ENCODE data around the gene FLRT2. TPM values are rescaled to one million over a fixed set of nuclear protein-coding genes. Genes with fewer than 3 reads are reported as not detected.

The FLRT2 gene
- total and polyA plus RNA-seq, 2 of the 4 experiments (the other 2 are of a cell fraction) = 10.2 to 13.1 TPM

- WGBS, 2 experiments (ENCODE audit: extremely low coverage in 2 of 2, insufficient read length in 1 of 2) = no CpG with 5 or more reads among the region's 1 CpG
- intact Hi-C loops (cut with micrococcal nuclease) = no loop called here
- H2BK5ac ChIP-seq (ENCODE audit: low read depth, low read length, poor library complexity, severe bottlenecking) = no peak overlapping the region
- no peak for DNase-seq
- H2BK20ac ChIP-seq (ENCODE audit: low read depth, low read length) = no peak overlapping the region
- no peaks in the 10 kb centered on the region for H3K27me3 ChIP-seq (ENCODE audit: control insufficient read depth, insufficient read depth, low read length)
- H4K5ac ChIP-seq (ENCODE audit: low read depth, low read length) = no peak overlapping the region
- no peak overlapping the region for H3K4ac ChIP-seq (ENCODE audit: low read depth, low read length)
- no peak overlapping the region for H2BK120ac ChIP-seq (ENCODE audit: low read depth, low read length)
- H2AFZ ChIP-seq (replicated peaks; ENCODE audit: low read length, poor library complexity) = no peak overlapping the region
- no peaks in the 10 kb centered on the region for H3K36me3 ChIP-seq (ENCODE audit: control insufficient read depth, insufficient read depth, low read length)
- H3K9ac ChIP-seq (ENCODE audit: low read depth, low read length) = no peak overlapping the region
- no peak overlapping the region for H3K27ac ChIP-seq (ENCODE audit: insufficient read depth, low read length)
- no peak overlapping the region for H2BK15ac ChIP-seq (ENCODE audit: low read depth, low read length)
- H3K23ac ChIP-seq (ENCODE audit: low read depth, low read length) = no peak overlapping the region
- H3K9me3 ChIP-seq (ENCODE audit: control insufficient read depth, insufficient read depth, low read length) = no peaks in the 10 kb centered on the region
- dilution Hi-C loops (cut with HindIII; ENCODE audit: low sequenced_read_pairs, unreplicated experiment) = no loop called here
- ATAC-seq (ENCODE audit: low read depth) = no peak
- no peak overlapping the region for H3K14ac ChIP-seq (replicated peaks; ENCODE audit: low read depth, low read length)
- H3K9me1 ChIP-seq (ENCODE audit: insufficient read depth, low read length) = no peaks in the 10 kb centered on the region
- no peak overlapping the region for H4K8ac ChIP-seq (ENCODE audit: low read depth in 2 of 2, low read length in 2 of 2)
- no peak overlapping the region for H2AK5ac ChIP-seq (ENCODE audit: low read depth, low read length)
- ChIA-PET POLR2A (ENCODE audit: unreplicated experiment) (no interaction called here), CTCF (interaction anchor here (0.6 kb wide), 1 partner anchor 368 kb away, joined by 4 read pairs; no protein-coding TSS in a partner anchor)
- no peak overlapping the region for H3K4me2 ChIP-seq (ENCODE audit: low read depth, low read length)
- no peak overlapping the region for H3K18ac ChIP-seq (ENCODE audit: low read depth, low read length)
- no peaks in the 10 kb centered on the region for H4K20me1 ChIP-seq (ENCODE audit: insufficient read depth, low read length)
- no TSS peak for BruUV-seq (replicated peaks)
- TF ChIP-seq CTCF (conservative IDR thresholded peaks at IDR 0.05; ENCODE audit: low read depth, low read length) = no peak
- no peak for TF ChIP-seq BHLHE40 (IDR thresholded peaks at IDR 0.05; ENCODE audit: low read depth, low read length)
- TF ChIP-seq SMC3 (IDR thresholded peaks at IDR 0.05; ENCODE audit: low read depth, low read length) = no peak
- TF ChIP-seq MAFK (IDR thresholded peaks at IDR 0.05; ENCODE audit: low read depth, low read length) = no peak
- no peak for TF ChIP-seq NFE2L2 (IDR thresholded peaks at IDR 0.05; ENCODE audit: low read depth, low read length)
- TF ChIP-seq POLR2A (IDR thresholded peaks at IDR 0.05; ENCODE audit: low read depth, low read length) = no peak
- no peak for TF ChIP-seq RCOR1 (IDR thresholded peaks at IDR 0.05; ENCODE audit: insufficient replicate concordance, low read length)
- no peak for TF ChIP-seq MAZ (IDR thresholded peaks at IDR 0.05; ENCODE audit: borderline replicate concordance, low read depth, low read length)
- TF ChIP-seq CHD1 (IDR thresholded peaks at IDR 0.05; ENCODE audit: low read depth, low read length) = no peak
- TF ChIP-seq MXI1 (IDR thresholded peaks at IDR 0.05; ENCODE audit: borderline replicate concordance, low read depth, low read length) = no peak
- no peak for TF ChIP-seq RAD21 (IDR thresholded peaks at IDR 0.05; ENCODE audit: low read length)
- TF ChIP-seq FOS (IDR thresholded peaks at IDR 0.05; ENCODE audit: low read depth, low read length) = no peak
- TF ChIP-seq USF2 (IDR thresholded peaks at IDR 0.05; ENCODE audit: low read depth, low read length) = no peak
- TF ChIP-seq RFX5 (IDR thresholded peaks at IDR 0.05; ENCODE audit: low read depth, low read length) = no peak
- no peak for TF ChIP-seq CEBPB (IDR thresholded peaks at IDR 0.05; ENCODE audit: low read depth, low read length)
- TF ChIP-seq ELK1 (IDR thresholded peaks at IDR 0.05; ENCODE audit: borderline replicate concordance, low read depth, low read length) = no peak
- H2AK9ac ChIP-seq (replicated peaks; ENCODE audit: low read depth, low read length, poor library complexity) = no peak overlapping the region
- H3K4me3 ChIP-seq (ENCODE audit: insufficient read depth, low read depth, low read length) = no peak overlapping the region
- no peaks in the 10 kb centered on the region for H3K79me1 ChIP-seq (ENCODE audit: low read depth in 1 of 2, low read length in 2 of 2)
- in situ Hi-C loops (cut with MboI; ENCODE audit: low sequenced_read_pairs) = no loop called here
- H3K56ac ChIP-seq (ENCODE audit: extremely low read depth, insufficient read depth, low read length) = no peak overlapping the region
- peaks cover 2% of the 10 kb centered on the region; the same call in 1 of the 2 replicates for H3K4me1 ChIP-seq (ENCODE audit: control insufficient read depth, insufficient read depth, low read length)
- H4K91ac ChIP-seq (ENCODE audit: insufficient read depth, low read depth, low read length) = no peak overlapping the region
Observed at GRCh38 chr14:85687456-85687855, 157.5 kb downstream of the FLRT2 start.
